Ascending aorta (tissue), 2 donors: ENCODE data around the gene TFF3. TPM values are rescaled to one million over a fixed set of nuclear protein-coding genes. Genes with fewer than 3 reads are reported as not detected.

ENCODE experiments used
- DNase-seq, 2 donors: peaks; one replicate each; pipeline ENCODE4 v3.0.0-alpha.2; 2019; ENCODE audit warnings: low spot score in 2 of 2
- H3K27ac ChIP-seq, 2 donors: fragments of 200-600 bp; sonication (generic); one replicate each; pipeline ENCODE4 v1.5.1; 2016 to 2017; ENCODE audit warnings: mild to moderate bottlenecking in 1 of 2
- H3K27me3 ChIP-seq: fragments of 200-600 bp; sonication (generic); one replicate; pipeline ENCODE4 v1.5.1; 2017
- H3K36me3 ChIP-seq, 2 donors: fragments of 200-600 bp; sonication (generic); one replicate each; pipeline ENCODE4 v1.5.1; 2016
- H3K4me1 ChIP-seq, 2 donors: fragments of 200-600 bp; sonication (generic); one replicate each; pipeline ENCODE4 v1.5.1; 2016 to 2017; ENCODE audit warnings: mild to moderate bottlenecking in 1 of 2
- H3K4me3 ChIP-seq, 2 donors: fragments of 200-600 bp; sonication (generic); one replicate each; pipeline ENCODE4 v1.5.1; 2016 to 2017; ENCODE audit warnings: mild to moderate bottlenecking in 1 of 2
- H3K9me3 ChIP-seq, 2 donors: fragments of 200-600 bp; sonication (generic); one replicate each; pipeline ENCODE4 v1.5.1; 2016
- intact Hi-C: fragments of 100-400 bp; cut with DNase I; formaldehyde crosslinking; loops from one replicate; pipeline ENCODE4 v1.15.1; 2023
- total RNA-seq: library from RNA; depleted of rRNA; stranded (reverse); fragments of >200 nt; gene quantifications from one replicate; pipeline ENCODE4 v1.1.0, GENCODE V29; 2016
- TF ChIP-seq, protein P1 (sequence below), 3 experiments: fragments of 200-600 bp in 2 of 3; fragments of 450-650 bp in 1 of 3; sonication (generic) in 2 of 3; IDR thresholded peaks; one replicate each; pipeline ENCODE4 v1.5.1; 2016 to 2019; ENCODE audit warnings: antibody characterized with exemption in 3 of 3, mild to moderate bottlenecking in 1 of 3, moderate library complexity in 1 of 3

TFF3 gene
- total RNA-seq, 1 donor from 2014 or later = not detected

DNA sequence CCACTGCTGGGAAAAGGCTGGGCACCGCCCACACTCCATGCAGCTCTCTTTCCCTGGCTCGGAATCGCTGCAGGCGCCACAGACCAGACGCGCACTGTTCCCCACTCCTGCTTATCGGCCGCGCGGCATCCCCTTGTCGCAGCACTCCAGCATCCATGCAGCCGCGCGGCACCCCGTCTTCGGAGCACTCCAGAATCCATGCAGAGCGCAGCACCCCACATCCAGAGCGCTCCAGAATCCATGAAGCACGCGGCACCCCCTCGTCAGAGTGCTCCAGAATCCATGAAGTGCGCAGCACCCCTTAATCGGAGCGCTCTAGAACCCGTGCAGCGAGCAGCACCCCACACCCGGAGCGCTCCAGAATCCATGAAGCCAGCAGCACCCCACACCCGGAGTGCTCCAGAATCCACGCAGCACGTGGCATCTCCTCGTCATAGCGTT lies 9.5 kb downstream of the TFF3 start:
- no peak for DNase-seq
- Histone ChIP-seq H3K27ac (no peak overlapping the region), H3K4me3 (no peak overlapping the region), H3K27me3 (no peaks in the 10 kb centered on the region), H3K4me1 (no peaks in the 10 kb centered on the region), H3K36me3 (no peaks in the 10 kb centered on the region), H3K9me3 (no peaks in the 10 kb centered on the region)
- TF ChIP-seq, protein P1, sequence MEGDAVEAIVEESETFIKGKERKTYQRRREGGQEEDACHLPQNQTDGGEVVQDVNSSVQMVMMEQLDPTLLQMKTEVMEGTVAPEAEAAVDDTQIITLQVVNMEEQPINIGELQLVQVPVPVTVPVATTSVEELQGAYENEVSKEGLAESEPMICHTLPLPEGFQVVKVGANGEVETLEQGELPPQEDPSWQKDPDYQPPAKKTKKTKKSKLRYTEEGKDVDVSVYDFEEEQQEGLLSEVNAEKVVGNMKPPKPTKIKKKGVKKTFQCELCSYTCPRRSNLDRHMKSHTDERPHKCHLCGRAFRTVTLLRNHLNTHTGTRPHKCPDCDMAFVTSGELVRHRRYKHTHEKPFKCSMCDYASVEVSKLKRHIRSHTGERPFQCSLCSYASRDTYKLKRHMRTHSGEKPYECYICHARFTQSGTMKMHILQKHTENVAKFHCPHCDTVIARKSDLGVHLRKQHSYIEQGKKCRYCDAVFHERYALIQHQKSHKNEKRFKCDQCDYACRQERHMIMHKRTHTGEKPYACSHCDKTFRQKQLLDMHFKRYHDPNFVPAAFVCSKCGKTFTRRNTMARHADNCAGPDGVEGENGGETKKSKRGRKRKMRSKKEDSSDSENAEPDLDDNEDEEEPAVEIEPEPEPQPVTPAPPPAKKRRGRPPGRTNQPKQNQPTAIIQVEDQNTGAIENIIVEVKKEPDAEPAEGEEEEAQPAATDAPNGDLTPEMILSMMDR (IDR thresholded peaks at IDR 0.05) = no peak
- intact Hi-C loops = no loop called here

DNA sequence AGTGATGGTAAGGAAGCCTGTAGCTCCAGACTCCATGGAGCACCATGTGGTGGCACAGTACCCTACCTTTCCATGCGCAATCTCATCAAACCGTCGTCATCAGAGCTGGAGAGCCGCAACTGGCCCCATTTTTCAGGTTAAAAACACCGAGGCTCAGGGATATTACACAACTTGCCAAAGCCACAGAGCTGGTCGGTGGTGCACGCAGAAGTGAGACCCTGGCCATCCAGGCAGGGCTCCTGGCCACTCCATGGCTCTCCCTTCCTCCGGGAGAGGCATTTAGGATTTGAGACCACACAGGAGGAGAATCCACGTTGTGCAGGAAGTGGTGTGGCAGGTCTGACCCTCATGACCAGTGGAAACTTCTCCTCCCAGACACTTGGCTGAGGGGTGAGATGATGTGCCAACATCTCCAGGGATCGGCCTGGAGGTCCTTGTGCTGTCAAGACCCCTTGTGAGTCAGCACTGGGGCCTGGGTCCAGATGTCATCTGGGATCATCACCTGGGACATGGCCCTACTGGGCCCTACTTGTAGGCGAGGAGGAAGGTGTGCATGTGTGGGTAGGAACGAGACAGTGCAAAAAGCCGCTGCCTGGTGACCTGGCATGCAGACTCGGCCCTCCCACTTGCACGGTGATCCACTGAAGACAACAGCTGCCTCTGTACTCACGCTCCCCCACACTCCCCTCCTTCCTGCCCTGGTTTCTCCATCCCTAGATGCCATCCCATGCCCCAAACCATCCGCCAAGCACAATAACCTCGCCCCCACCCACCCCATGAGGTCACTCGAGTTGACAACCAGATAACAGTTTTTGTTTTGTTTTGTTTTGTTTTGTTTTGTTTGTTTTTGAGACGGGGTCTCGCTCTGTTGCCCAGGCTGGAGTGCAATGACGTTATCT lies 10.4 kb downstream of the TFF3 start:
- TF ChIP-seq, protein P1 (IDR thresholded peaks at IDR 0.05) = no peak
- no peak for DNase-seq
- H3K4me1 ChIP-seq = no peaks in the 10 kb centered on the region
- no peak overlapping the region for H3K27ac ChIP-seq
- H3K4me3 ChIP-seq = no peak overlapping the region
- H3K9me3 ChIP-seq = no peaks in the 10 kb centered on the region
- no peaks in the 10 kb centered on the region for H3K27me3 ChIP-seq
- no peaks in the 10 kb centered on the region for H3K36me3 ChIP-seq
- intact Hi-C loops = no loop called here

- Histone ChIP-seq H3K9me3 (no peaks in the 10 kb centered on the region), H3K4me3 (no peak overlapping the region), H3K36me3 (no peaks in the 10 kb centered on the region), H3K4me1 (no peaks in the 10 kb centered on the region), H3K27ac (no peak overlapping the region), H3K27me3 (no peaks in the 10 kb centered on the region)
- TF ChIP-seq, protein P1 (IDR thresholded peaks at IDR 0.05) = no peak
- intact Hi-C loops = no loop called here
- no peak for DNase-seq
Measured at GRCh38 chr21:42303443-42303842, 11.8 kb downstream of the TFF3 start.

GRCh38 chr21:42302794-42303193 lies 12.4 kb downstream of the TFF3 start:
- H3K36me3 ChIP-seq = no peaks in the 10 kb centered on the region
- H3K4me3 ChIP-seq = no peak overlapping the region
- H3K27me3 ChIP-seq = no peaks in the 10 kb centered on the region
- TF ChIP-seq, protein P1 (IDR thresholded peaks at IDR 0.05) = no peak
- H3K9me3 ChIP-seq = no peaks in the 10 kb centered on the region
- intact Hi-C loops = no loop called here
- DNase-seq = no peak
- no peak overlapping the region for H3K27ac ChIP-seq
- H3K4me1 ChIP-seq = no peaks in the 10 kb centered on the region

DNA sequence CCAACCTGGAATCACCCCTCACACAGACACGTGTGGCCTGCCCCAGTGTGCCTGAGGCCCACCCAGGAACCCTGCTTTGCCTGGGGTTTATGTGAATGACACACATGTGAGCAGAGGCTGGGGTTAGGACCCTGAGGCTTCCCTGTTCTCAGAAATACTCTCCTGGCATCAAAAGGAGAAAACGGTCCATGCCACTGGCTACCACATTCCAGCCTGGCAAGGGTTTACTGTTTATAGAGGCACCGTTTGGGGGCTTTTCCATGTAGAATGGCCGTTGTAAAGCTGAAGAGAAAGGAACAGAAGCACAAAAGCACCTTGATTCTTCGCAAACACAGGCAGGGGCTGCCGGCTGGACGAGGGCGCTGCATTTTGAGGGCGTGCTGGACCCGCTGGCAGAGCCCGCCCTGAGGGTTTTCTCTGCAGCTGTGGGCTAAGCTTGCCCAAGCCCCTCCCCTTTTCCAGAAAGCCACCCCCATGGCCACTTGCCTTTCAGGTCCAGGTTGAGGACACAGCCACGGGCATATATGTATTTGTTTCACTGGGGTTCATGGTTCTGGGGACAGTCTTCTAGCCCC lies 13.0 kb downstream of the TFF3 start:
- TF ChIP-seq, protein P1 (IDR thresholded peaks at IDR 0.05) = no peak
- no peaks in the 10 kb centered on the region for H3K27me3 ChIP-seq
- peak overlapping the region in 1 of 2 donors; percentile 45 for H3K27ac ChIP-seq
- H3K4me1 ChIP-seq = no peaks in the 10 kb centered on the region
- no peaks in the 10 kb centered on the region for H3K9me3 ChIP-seq
- H3K4me3 ChIP-seq = no peak overlapping the region
- no peaks in the 10 kb centered on the region for H3K36me3 ChIP-seq
- no peak for DNase-seq
- intact Hi-C loops = no loop called here
